Retinal pigment epithelial cell (primary cell): ENCODE measurements around the gene LIN7C.

Source experiments
- DNase-seq: peaks from one replicate; pipeline ENCODE4 v3.0.0-alpha.2; 2010; ENCODE audit warnings: low read depth
- H3K4me3 ChIP-seq: 2 replicates; pipeline ENCODE4 v1.5.1; 2011; ENCODE audit warnings: mild to moderate bottlenecking, low read length, control low read depth, moderate library complexity
- TF ChIP-seq, protein P1 (sequence below): conservative IDR thresholded peaks from 2 replicates; pipeline ENCODE4 v1.5.1; 2011; ENCODE audit warnings: low read depth, low read length, control low read depth, inconsistent platforms

Gene LIN7C

GRCh38 chr11:27447288-27448183 is 59.0 kb downstream of the LIN7C start:
- H3K4me3 ChIP-seq, result no peak overlapping the region
- TF ChIP-seq, protein P1, sequence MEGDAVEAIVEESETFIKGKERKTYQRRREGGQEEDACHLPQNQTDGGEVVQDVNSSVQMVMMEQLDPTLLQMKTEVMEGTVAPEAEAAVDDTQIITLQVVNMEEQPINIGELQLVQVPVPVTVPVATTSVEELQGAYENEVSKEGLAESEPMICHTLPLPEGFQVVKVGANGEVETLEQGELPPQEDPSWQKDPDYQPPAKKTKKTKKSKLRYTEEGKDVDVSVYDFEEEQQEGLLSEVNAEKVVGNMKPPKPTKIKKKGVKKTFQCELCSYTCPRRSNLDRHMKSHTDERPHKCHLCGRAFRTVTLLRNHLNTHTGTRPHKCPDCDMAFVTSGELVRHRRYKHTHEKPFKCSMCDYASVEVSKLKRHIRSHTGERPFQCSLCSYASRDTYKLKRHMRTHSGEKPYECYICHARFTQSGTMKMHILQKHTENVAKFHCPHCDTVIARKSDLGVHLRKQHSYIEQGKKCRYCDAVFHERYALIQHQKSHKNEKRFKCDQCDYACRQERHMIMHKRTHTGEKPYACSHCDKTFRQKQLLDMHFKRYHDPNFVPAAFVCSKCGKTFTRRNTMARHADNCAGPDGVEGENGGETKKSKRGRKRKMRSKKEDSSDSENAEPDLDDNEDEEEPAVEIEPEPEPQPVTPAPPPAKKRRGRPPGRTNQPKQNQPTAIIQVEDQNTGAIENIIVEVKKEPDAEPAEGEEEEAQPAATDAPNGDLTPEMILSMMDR, result no peak

DNA sequence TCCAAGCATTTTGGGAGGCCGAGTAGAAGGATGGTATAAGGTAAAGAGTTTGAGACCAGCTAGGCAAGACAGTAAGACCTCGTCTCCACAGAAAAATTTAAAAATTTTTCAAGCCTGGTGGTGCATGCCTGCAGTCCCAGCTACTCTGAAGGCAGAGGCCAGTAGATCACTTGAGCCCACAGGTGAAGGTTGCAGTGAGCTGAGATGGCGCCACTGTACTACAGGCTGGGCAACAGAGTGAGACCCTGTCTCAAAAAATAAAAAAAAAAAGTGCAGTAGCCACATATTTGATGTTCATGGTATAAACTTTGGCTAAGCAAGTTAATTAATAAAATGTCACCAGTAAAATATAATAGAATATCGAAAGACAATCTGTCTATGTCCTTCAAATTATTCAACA is 60.9 kb downstream of the LIN7C start:
- DNase-seq, result no peak
- TF ChIP-seq, protein P1, result no peak
- H3K4me3 ChIP-seq, result no peak overlapping the region

More at GRCh38 chr11:27447288-27448183, 59.0 kb downstream of the LIN7C start:
- DNase-seq, result no peak

DNA sequence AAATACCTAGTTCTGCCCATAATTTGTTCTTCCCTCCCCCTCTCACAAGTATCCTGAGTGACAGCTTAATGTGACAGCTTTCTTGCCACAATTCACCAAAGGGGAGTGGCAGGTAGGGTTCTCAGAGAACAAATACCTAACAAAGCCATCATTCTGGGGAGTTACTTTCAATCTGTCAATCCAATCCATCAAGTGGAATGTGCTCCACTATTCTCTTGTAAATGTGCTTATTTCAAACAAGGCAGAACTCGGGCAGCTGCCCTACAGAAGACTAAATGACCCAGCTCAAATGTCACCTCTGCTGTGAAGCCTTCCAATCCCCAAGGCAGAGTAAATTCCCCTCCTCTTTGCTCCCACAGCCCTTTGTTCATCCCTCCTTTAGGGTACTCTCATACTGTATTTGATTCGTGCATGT is 61.8 kb downstream of the LIN7C start:
- no peak for DNase-seq
- TF ChIP-seq, protein P1, result no peak

More for the DNA sequence above, 61.8 kb downstream of the LIN7C start:
- no peak overlapping the region for H3K4me3 ChIP-seq
